ENCODE measurements around the gene BATF. TPM values are rescaled to one million over a fixed set of nuclear protein-coding genes. Genes with fewer than 3 reads are reported as not detected.

BATF gene
- polyA plus RNA-seq, 1 donor from 2014 or later, result not detected

DNA sequence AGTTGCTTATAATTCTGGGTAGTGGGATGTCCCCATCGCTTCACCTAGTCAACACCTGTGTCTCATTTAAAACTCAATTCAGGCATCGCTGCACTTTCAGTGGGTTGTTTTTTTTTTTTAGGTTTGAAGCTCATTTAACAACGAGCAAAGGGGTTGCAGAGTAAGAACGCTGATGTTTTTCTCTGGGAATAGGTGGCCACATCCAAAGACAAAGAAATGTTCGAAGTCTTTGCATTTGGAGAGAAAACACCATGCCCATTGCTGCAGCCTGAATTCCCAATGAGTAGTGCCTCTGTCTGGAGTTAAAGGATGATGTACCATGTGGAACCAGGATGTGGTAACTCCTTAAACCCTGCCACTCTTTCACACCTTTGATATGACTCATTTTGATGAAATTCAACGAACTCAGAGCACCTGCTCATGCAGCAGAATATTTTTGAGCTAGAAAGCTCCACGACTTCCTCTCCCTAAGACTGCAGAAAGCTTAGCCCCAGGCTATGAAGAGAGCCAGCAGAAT lies 35.1 kb upstream of the BATF start:
- Histone ChIP-seq H3K79me2 (replicated peaks; ENCODE audit: insufficient read depth, low read length) (no peaks in the 10 kb centered on the region), H3K27ac (ENCODE audit: low read length) (no peak overlapping the region), H3K4me3 (ENCODE audit: low read length) (no peak overlapping the region), H3F3A (ENCODE audit: insufficient read depth, low read length, poor library complexity, severe bottlenecking) (no peaks in the 10 kb centered on the region), H3K9ac (ENCODE audit: low read length) (no peak overlapping the region), H3K4me2 (ENCODE audit: low read length) (no peak overlapping the region), H3K9me3 (ENCODE audit: low read length) (no peaks in the 10 kb centered on the region), H2AFZ (ENCODE audit: low read depth, low read length) (no peak overlapping the region), H3K27me3 (ENCODE audit: insufficient read depth, low read depth, low read length) (no peaks in the 10 kb centered on the region), H3K36me3 (ENCODE audit: insufficient read depth, low read length) (no peaks in the 10 kb centered on the region), H3K9me2 (ENCODE audit: insufficient read depth, low read length) (no peaks in the 10 kb centered on the region), H4K20me1 (ENCODE audit: insufficient read depth) (no peaks in the 10 kb centered on the region)
- TF ChIP-seq, protein P1, sequence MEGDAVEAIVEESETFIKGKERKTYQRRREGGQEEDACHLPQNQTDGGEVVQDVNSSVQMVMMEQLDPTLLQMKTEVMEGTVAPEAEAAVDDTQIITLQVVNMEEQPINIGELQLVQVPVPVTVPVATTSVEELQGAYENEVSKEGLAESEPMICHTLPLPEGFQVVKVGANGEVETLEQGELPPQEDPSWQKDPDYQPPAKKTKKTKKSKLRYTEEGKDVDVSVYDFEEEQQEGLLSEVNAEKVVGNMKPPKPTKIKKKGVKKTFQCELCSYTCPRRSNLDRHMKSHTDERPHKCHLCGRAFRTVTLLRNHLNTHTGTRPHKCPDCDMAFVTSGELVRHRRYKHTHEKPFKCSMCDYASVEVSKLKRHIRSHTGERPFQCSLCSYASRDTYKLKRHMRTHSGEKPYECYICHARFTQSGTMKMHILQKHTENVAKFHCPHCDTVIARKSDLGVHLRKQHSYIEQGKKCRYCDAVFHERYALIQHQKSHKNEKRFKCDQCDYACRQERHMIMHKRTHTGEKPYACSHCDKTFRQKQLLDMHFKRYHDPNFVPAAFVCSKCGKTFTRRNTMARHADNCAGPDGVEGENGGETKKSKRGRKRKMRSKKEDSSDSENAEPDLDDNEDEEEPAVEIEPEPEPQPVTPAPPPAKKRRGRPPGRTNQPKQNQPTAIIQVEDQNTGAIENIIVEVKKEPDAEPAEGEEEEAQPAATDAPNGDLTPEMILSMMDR (IDR thresholded peaks at IDR 0.05; ENCODE audit: poor library complexity, severe bottlenecking), result no peak
- no peak for TF ChIP-seq MXI1 (conservative IDR thresholded peaks at IDR 0.05; ENCODE audit: poor library complexity, severe bottlenecking)
- no peak for TF ChIP-seq TAF1 (IDR thresholded peaks at IDR 0.05; ENCODE audit: low read depth)
- no peak for TF ChIP-seq RAD21 (conservative IDR thresholded peaks at IDR 0.05)
- TF ChIP-seq POLR2AphosphoS5 (IDR thresholded peaks at IDR 0.05), result no peak
- TF ChIP-seq EZH2 (IDR thresholded peaks at IDR 0.05; ENCODE audit: borderline replicate concordance, insufficient read depth, low read length, poor library complexity, severe bottlenecking), result no peak
- no peak for TF ChIP-seq EP300 (conservative IDR thresholded peaks at IDR 0.05; ENCODE audit: poor library complexity, severe bottlenecking)
- TF ChIP-seq REST (IDR thresholded peaks at IDR 0.05; ENCODE audit: borderline replicate concordance), result no peak
- no peak for TF ChIP-seq SMC3 (conservative IDR thresholded peaks at IDR 0.05; ENCODE audit: poor library complexity)

- no peak overlapping the region for H3K27ac ChIP-seq (ENCODE audit: low read length)
- no peaks in the 10 kb centered on the region for H3K27me3 ChIP-seq (ENCODE audit: insufficient read depth, low read depth, low read length)
- no peak overlapping the region for H3K4me2 ChIP-seq (ENCODE audit: low read length)
- no peaks in the 10 kb centered on the region for H3K9me2 ChIP-seq (ENCODE audit: insufficient read depth, low read length)
- H3K79me2 ChIP-seq (replicated peaks; ENCODE audit: insufficient read depth, low read length), result no peaks in the 10 kb centered on the region
- TF ChIP-seq RAD21 (conservative IDR thresholded peaks at IDR 0.05) (no peak), SMC3 (conservative IDR thresholded peaks at IDR 0.05; ENCODE audit: poor library complexity) (no peak), POLR2AphosphoS5 (IDR thresholded peaks at IDR 0.05) (no peak), EZH2 (IDR thresholded peaks at IDR 0.05; ENCODE audit: borderline replicate concordance, insufficient read depth, low read length, poor library complexity, severe bottlenecking) (no peak), TAF1 (IDR thresholded peaks at IDR 0.05; ENCODE audit: low read depth) (no peak), EP300 (conservative IDR thresholded peaks at IDR 0.05; ENCODE audit: poor library complexity, severe bottlenecking) (no peak), REST (IDR thresholded peaks at IDR 0.05; ENCODE audit: borderline replicate concordance) (no peak), MXI1 (conservative IDR thresholded peaks at IDR 0.05; ENCODE audit: poor library complexity, severe bottlenecking) (no peak)
- TF ChIP-seq, protein P1 (IDR thresholded peaks at IDR 0.05; ENCODE audit: poor library complexity, severe bottlenecking), result no peak
- H3K9me3 ChIP-seq (ENCODE audit: low read length), result no peaks in the 10 kb centered on the region
- H3K4me3 ChIP-seq (ENCODE audit: low read length), result no peak overlapping the region
- no peaks in the 10 kb centered on the region for H3K36me3 ChIP-seq (ENCODE audit: insufficient read depth, low read length)
- no peak overlapping the region for H2AFZ ChIP-seq (ENCODE audit: low read depth, low read length)
- H3K9ac ChIP-seq (ENCODE audit: low read length), result no peak overlapping the region
- no peaks in the 10 kb centered on the region for H4K20me1 ChIP-seq (ENCODE audit: insufficient read depth)
- H3F3A ChIP-seq (ENCODE audit: insufficient read depth, low read length, poor library complexity, severe bottlenecking), result no peaks in the 10 kb centered on the region
Measured at GRCh38 chr14:75489480-75489837, 32.8 kb upstream of the BATF start.
